Endometrial microvascular endothelial cells (primary cell): ENCODE results near the gene PPIL1. TPM values are rescaled to one million over a fixed set of nuclear protein-coding genes. Genes with fewer than 3 reads are reported as not detected.

Experiments
- in situ Hi-C: cut with HindIII; loops from 2 replicates; pipeline ENCODE4 v1.10.0; 2017; ENCODE audit warnings: low sequenced_read_pairs, low pct_unique_long_range_greater_than_20kb; ENCODE audit errors: inconsistent ontology term
- total RNA-seq: library from RNA; depleted of rRNA; stranded (reverse); fragments of >200 nt; gene quantifications from one replicate; pipeline ENCODE4 v1.2.3, GENCODE V29; 2015; ENCODE audit errors: inconsistent ontology term

PPIL1 gene
- 67.2 TPM for total RNA-seq

DNA sequence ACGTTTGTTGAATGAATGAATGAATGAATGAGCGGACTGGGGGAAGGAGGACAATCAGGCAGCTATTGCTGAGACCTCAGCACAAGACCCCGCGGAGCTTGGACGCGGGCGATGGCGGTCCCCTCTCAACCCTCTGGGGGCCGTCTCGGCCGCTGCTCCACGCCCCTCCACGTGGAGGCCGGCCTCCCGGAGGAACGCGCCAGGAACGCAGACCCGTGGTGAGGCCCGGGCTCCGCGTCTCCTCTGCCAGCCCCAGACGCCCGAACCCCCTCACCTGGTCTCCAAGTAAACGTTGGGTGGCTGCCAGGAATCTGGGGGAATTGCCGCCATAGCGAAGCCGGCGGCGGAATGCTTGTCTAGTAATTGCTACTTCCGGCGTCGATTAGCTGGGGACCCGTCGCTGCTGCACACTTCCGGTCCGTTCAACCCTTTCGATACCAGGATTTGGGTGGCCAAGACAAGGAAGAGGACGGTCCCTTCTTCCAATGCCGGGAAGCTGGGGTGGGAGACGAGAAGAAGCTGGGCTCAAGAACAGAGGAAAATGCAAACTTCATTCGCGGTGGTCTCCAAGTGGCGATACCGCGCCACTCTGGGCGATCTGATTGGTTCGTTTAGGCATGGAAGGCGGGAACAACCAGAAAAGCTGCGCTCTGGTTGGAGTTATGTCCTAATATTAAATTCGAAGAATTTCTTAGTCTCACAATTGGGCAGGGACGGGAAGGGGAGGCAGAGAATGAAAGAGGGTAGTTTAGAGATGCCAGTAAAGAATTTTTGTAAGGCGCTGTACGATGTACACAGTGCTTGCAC lies at the start of gene PPIL1:
Gene PPIL1, minus strand, starts transcription at position 361 of the 807 bp plus-strand sequence. Its CDS starts 31 bp downstream, at position 330.
- in situ Hi-C loops, result no loop called here

GRCh38 chr6:36924131-36924530 lies 49.5 kb upstream of the PPIL1 start:
- in situ Hi-C loops, result no loop called here

GRCh38 chr6:36920546-36920945 lies 45.9 kb upstream of the PPIL1 start:
- in situ Hi-C loops, result no loop called here

DNA sequence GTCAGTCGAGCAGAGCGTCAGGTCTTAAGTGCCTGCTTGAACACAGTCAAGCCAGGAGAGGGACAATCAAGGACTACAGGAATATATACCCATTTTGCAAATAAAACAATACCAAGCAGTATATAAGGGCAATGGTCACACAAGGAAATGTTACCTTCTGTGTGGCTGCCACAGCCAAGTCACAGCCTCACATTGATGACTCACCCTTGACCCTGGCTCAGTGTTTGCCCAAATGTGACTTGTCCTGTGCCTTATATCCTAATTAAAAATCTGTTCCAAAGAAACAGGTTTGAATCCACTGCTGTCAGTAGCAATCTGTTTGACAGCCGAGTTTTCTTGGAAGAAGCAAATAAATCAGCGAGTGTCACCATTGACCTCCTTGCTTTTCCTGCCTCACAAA lies 45.4 kb upstream of the PPIL1 start:
- in situ Hi-C loops, result no loop called here

DNA sequence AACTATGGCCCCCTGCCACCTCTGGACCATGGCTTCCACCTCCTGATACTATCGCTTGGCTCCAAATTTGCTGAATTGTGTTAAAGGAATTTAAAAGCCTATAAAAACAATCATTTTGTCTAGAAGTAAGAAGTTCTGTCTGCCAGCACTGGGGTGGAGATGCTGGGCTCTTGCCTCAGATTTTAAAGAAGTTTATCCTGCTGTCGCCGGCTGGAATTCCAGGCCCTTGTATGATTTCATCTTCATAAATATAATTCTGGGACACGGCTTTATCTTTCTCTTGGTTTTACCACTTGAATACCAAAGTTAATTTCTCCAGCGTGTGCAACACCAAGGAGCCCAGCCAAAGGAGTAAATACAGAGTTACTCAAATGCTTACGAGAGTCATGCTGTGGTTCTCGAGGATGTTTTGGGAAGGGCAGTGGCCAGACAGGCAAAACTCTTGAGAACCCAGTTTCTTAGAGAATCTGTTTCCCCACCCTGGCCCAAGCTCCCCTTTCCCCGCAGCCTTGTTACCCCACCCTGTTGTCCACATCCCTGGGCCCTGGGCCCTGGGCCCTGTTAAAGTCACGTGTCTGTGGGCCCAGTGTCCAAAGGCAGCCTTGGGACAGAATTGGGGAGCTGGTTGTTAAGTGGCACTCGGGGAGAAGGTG lies 43.1 kb upstream of the PPIL1 start:
- in situ Hi-C loops, result no loop called here

GRCh38 chr6:36916126-36916525 lies 41.5 kb upstream of the PPIL1 start:
- in situ Hi-C loops, result no loop called here

GRCh38 chr6:36915599-36915998 lies 41.0 kb upstream of the PPIL1 start:
- in situ Hi-C loops, result no loop called here

DNA sequence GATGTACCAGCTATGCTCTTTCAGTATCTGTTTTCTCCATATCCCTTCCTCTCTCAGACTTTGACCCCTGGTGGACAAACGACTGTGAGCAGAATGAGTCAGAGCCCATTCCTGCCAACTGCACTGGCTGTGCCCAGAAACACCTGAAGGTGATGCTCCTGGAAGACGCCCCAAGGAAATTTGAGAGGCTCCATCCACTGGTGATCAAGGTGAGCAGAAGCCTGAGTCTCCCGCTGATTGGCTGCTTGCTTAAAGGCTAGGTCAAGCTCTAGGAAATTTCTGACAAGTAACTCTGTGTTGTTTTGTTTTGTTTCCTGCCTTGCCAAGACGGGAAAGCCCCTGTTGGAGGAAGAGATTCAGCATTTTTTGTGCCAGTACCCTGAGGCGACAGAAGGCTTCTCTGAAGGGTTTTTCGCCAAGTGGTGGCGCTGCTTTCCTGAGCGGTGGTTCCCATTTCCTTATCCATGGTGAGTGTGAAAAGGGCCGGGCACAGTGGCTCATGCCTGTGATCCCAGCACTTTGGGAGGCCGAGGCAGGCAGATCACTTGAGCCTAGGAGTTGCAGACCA lies 39.7 kb upstream of the PPIL1 start:
- in situ Hi-C loops, result no loop called here

DNA sequence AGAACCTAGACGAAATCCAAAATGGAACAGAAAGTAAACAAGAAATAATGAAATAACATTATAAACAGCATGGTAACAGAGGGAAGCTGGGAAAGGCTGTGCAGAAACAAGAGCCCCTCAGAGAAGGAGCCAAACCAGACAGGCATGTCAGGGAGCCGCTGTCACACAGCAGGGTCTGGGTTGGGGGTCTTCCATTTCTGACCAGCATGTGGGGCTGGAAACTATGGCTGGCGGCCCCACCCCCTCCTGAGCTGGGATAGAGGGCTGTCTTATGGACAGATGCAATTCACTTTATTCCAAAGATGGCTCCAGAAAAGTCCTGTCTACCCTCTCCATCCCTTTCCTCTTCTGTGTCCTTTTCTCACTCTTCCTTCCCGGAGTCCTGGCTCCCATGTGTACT lies 38.5 kb upstream of the PPIL1 start:
- in situ Hi-C loops, result no loop called here

DNA sequence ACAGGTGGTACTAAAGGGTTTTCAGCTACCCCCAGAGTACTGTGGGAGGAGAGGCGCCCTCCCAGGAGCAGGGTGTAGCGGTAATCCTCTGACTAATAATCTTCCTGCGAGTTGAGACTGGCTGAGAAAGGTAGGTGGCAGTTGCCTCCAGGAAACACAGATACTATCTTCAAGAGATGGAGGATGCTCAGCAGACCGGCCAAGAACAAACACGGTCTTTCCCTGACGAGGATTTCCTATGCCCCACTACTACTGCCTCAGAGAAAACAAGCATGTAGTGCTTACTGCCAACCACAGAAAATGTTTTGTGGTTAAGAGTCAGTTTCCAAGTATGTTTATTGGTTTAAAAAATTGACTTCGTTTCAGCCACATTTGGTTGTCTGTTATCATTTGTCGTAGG lies 38.0 kb upstream of the PPIL1 start:
- in situ Hi-C loops, result no loop called here

DNA sequence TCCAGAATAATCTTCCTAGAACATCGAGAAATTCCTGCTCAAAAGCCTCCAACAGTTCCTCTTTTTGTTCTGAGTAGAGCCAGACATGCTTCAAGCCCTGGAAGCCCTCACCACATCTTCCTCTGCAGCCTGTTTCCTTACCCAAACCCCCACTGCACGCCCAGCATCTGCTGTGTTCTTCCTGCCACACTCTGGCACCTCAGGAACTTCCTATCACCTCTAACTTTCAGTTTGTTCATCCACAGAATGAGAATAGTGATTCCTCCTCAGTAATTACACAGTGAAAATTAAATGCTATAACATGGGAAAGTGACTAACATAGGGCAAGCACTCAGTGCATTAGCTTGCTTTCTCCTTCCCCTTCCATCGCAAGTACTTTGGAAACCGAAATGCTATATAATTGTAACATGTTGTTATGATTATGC lies 37.4 kb upstream of the PPIL1 start:
- in situ Hi-C loops, result no loop called here

- in situ Hi-C loops, result no loop called here
Observed at GRCh38 chr6:36908747-36909146, 34.1 kb upstream of the PPIL1 start.

- in situ Hi-C loops, result no loop called here
Observed at GRCh38 chr6:36907781-36908180, 33.2 kb upstream of the PPIL1 start.

- in situ Hi-C loops, result no loop called here
Observed at GRCh38 chr6:36906539-36907325, 32.1 kb upstream of the PPIL1 start.

DNA sequence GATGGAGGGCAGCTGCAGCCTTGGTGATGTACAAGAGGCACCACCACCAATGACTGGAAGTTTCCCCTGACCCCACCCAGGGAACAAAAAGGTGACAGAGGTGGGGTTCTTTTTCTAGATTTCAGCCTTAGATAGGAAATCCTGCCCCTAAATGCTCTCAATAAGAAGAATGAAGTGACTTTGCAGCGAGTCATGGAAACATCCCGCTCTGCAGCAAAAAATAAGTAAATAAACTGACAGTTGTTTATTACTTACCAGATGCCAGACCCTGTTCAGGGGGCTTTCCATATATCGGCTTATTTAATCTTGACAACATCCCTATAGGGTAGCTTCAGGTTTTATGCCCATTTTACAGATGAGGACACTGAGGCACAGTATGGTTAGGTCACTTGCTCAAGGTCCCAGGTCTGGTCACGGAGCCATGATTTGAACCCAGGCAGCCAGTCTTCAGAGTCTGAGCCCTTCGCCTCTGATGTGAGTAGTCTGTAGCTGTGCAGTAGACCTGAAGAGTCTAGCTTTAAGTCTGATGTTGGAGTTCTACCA lies 30.3 kb upstream of the PPIL1 start:
- in situ Hi-C loops, result no loop called here

DNA sequence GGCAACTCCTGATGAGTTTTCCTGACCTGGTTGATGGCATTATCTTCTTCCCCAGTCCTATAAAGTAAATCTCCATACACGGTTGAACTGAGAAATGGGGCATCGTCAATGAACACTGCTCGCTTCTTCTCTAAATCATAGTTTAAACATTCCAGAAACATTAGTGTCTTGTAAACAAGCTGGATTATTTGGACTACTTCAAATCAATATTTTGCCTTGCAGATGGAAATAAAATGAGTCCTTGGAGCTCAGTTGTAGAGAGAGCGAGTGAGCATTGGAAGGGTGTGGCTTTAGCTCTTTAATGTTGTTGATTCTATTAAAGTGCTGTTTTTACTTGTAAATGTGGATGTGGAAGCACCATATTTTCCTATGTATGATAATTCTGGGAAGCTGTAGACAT lies 29.5 kb upstream of the PPIL1 start:
- in situ Hi-C loops, result no loop called here

- in situ Hi-C loops, result no loop called here
Observed at GRCh38 chr6:36897609-36898008, 23.0 kb upstream of the PPIL1 start.

DNA sequence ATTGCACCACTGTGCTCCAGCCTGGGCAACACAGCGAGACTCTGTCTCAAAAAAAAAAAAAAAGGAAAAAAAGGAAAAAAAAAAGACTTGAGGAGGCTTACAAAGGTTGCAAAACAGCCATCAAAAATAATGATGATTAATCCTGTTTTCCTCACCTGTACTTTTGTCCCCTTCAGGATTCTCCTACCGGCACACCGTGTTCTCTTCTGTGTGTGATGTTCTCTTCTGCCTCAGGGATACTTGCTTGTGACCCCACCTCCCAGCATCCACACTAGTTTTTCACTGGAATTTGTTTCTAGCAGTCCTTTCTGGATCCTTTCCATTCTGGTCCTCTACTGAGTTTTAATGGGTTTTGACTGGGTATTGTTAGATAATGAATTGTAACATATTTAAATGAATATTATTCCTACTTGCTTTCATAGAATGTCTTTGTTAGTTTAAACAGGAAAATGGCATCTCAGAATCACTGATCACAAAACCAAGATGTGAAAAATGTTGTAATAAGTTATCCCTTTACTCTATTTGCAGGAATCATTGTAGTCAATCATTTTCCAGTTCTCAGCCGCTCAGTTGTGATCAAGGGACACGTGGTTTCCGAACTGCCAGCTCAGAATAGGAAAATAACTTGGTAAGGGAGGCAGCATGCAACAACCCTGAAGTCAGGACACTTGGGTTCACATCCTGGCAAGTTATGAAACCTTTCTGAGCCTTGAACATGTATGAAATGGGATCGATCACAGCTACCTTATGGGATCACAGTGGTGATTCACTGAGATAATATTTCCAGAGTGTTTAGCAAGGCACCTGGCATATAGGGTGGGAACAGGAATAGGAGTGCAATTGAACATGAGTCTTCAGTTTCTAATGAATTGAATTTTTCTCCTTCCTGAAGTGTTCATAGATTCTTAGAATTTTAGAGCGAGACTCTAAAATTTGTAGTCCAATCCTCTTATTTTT lies 19.7 kb upstream of the PPIL1 start:
- in situ Hi-C loops, result no loop called here
